NCI-H345 treated with DMSO at 0.1 percent for 48 hours (cell line): Measurements from ENCODE around the gene AGPAT3.

Experiments used
- DNase-seq: peaks from one replicate; lab custom pipeline; 2025; ENCODE audit not compliant: unreplicated experiment; lab: John Stamatoyannopoulos, UW

The AGPAT3 gene

DNA sequence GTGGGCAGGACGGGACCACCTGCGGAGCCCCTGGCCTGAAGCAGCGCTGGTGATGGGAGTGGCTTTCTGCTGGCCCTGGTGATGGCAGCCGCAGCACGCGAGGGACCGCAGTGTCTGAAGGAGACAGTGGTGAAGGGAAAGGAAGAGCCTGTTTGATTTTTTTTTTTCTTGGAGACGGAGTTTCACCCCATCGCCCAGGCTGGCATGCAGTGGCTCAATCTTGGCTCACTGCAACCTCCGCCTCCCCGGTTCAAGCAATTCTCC lies 106.9 kb downstream of the AGPAT3 start:
- DNase-seq, result no peak

DNA sequence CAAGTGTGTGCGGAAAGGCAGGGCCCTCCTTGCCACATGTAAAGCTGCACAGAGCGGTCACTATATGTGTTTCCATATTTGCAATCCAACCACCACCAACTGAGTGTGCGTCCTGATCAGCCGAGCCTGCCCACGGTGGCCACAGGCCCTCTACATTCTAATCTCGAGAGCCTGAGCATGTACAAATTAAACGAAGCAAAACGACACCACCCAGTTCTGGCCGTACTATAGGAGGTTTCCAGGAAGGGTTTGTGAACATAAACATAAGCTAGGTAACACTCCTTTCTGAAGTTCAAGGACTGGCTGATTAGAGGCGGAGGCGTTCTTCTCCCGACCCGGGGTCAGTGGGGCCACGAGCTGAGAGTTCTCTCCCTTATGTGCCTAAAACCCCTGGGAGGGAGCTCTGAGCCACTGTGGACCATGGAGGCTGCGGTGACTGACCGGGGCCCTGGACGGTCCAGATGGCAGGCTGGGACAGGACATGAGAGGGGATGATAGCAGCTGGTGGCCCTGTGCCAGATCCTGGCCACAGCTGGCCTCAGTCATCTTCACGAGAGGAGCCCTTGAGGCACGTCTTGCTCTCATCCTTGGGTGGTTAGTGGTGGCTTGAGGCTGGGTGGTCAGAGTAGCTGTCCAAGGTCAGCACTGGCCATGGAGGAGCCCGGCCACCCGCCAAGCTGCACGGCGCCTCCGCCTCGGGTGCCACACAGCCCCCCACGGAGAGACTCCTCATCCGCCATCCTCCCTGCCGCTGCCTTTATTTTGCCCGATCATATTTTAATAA lies 108.0 kb downstream of the AGPAT3 start:
- no peak for DNase-seq

DNA sequence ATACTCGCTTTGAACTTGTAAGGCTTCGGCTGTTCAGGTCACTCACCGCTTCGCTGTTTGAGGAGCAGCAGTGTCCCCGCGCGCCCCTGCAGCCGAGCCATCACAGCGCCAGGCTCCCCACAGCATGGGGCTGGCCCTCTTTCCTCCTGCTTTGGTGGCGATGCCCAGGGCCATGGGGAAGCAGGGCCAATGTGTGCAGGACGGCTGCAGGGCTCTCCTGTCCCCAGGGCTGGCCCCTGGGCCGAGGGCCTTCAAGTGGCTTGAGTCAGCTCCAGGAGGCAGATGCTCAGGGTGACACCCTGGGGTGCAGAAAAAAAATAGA lies 108.6 kb downstream of the AGPAT3 start:
- no peak for DNase-seq

DNA sequence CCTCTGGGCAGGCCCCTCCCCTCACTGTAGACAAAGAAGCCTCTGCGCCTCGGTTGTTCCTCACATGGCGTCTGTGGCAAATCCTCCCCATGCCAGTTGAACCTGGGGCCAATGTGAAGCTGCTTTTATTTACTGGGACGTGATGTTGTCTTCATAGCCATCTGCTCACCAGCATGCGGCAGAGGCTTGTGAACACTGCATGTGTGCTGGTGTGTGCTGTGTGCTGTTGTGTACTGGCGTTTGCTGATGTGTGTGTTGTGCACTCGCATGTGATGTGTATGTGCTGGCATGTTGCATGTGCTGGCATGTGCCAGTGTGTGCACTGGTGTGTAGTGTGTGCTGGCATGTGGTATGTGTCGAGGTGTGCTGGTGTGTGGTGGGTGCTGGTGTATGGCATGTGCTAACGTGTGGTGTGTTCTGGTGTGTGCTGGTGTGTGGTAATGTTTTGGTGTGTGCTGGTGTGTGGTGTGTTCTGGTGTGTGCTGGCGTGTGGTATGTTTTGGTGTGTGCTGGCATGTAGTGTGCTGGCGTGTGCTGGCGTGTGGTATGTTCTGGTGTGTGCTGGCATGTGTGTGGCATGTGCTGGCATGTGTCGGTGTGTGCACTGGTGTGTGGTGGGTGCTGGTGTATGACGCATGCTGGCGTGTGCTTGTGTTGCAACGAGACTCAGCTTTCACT lies 109.9 kb downstream of the AGPAT3 start:
- DNase-seq, result no peak

DNA sequence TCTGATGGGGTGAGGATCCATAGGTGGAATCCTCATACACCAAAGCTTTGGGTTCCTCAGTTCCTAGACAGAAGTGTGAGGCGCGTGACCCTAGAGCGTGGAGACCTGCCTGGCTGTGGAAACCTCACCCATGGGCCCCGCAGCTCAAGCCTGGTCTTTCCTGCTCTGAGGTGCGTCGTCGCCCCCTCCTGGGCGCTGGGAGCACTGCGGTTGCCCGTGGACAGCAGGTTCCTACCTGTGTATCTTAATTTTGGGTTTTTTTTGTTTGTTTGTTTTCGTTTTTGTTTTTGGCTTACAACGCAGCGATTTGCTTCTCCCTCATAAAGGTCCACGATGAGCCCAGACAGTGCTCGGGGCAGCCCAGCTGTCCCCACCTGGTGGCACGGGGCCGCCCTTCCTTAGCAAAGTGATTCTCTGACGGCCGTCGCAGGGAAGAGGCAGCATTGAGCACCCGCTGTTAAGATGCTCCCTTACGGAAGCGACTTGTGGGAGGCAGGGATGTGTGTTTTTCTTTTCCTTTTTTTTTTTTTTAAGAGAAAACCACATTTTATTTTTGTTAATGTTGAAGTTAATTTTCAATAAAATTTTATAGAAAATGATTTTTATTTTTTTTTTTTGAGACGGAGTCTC lies 110.6 kb downstream of the AGPAT3 start:
- peak; percentile 31 for DNase-seq

DNA sequence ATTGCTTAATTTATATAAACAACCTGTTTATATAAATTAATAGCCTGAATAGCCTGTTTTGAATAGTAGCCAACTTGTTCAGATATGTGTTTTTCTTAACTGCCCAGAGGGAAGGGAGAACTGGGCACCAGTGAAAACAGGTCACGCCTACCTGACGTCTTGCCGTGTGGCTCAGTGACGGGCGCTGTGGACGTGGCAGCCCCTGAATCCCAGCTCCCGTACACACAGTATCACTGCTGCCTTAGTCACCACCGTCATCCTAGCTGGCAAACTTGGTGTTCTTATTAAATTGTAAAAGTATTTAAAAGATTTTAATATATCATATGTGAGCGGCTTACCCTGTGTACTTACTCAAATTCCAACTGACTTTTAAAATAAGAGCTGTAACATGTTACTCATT lies 111.6 kb downstream of the AGPAT3 start:
- no peak for DNase-seq

DNA sequence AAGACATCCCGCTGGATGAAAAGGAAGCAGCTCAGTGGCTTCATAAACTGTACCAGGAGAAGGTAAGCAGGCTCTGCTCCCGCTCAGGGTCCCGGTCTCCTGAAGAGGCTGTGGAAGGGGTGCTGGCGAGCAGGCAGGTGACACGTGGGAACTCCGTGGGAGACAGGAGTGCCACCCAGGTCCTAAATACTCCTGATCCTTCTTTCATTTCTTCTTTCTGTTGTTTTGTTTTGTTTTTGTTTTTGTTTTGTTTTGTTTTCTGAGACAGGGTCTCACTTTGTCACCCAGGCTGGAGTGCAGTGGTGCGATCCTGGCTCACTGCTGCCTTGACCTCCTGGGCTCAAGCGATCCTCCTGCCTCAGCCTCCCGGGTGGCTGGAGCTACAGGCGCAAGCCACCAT lies 113.0 kb downstream of the AGPAT3 start:
- DNase-seq, result no peak

DNA sequence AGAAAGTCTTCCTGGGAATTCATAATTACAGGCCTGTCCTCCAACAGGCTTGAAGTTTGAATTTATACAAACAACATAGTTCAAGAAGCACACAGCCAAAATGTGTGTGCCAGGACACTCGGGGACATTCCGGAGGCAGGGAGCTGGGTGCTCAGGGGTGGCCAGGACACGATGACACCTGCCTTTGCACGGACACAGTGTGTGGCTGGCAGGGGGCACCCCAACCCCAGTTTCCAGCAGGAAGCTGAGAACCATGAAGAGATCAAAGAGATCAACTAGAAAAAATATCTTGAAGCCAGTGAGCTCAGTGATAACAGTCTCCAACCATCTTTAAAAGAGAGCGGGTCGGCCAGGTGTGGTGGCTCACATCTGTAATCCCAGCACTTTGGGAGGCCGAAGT lies 114.6 kb downstream of the AGPAT3 start:
- no peak for DNase-seq

DNA sequence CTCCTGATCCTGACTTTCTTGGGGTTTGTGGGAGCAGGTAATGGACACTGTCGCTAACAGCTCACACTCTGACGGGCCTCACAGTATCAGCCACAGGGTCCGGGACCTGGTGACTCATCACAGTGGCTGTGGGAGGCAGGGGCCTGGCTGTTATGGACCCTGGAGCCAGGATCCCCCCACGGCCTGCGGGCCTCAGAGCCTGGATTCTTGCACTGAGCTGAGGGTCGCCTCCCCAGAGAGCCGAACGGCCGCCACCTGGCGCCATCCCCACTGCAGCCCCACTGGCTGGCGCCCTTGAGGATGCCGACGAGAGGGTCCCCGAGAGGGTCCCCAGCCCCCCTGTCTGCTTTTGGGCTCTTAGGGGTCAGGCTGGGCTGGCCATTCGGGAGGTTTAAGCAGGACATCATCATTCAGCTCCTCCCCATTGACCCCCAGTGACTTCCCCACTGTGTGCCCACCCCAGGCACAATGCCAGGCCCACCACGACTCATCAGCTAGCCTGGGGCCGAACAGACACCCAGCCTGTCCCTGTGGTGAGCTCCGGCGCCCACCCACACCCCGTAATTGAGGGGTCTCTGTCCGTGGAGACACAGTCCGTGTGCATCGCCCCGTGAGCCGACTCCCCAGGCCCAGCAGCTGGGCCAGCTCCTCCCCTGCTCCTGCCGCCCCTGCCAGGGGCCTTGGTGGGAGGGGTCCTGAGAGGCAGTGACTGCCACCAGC lies 116.3 kb downstream of the AGPAT3 start:
- DNase-seq, result no peak

DNA sequence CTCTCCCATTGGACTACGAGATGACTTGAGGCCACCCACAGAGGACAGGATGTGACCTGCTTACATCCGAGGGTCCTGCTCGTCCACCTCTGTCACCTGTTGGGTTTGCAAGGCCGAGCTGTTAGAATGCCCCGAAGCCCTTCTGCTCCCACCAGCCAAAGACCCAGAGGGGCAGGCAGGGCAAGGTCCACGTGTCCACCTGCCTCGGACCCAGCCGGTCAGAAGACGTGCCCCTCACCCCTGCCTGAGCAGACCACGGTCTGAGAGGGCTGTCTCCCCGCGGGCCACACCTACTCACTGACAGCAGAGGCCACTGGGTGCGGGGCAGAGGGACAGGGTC lies 116.8 kb downstream of the AGPAT3 start:
- DNase-seq, result no peak

DNA sequence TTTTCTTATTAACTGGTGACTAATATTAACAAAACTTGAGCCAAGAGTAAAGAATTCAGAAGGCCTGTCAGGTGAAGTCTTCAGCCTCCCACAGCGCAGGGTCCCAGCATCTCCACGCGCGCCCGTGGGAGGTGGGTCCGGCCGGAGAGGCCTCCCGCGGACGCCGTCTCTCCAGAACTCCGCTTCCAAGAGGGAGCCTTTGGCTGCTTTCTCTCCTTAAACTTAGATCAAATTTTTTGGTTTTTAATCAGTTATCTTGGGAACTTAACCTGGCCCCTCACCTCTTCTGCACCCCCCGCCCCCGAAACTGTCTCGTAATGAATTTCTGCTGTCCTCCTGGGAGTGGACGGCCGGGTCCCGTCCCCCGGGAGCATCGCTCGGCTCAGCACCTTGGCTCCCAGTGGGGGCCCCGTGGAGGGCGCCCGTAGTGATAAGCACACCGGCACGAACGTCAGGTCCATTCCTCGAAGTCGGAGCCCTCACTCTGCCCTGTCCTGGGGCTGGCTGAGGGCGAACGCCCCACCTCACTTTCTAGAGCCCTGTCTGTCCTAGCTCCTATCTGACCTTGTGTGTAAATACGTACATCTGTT lies 117.6 kb downstream of the AGPAT3 start:
- no peak for DNase-seq

DNA sequence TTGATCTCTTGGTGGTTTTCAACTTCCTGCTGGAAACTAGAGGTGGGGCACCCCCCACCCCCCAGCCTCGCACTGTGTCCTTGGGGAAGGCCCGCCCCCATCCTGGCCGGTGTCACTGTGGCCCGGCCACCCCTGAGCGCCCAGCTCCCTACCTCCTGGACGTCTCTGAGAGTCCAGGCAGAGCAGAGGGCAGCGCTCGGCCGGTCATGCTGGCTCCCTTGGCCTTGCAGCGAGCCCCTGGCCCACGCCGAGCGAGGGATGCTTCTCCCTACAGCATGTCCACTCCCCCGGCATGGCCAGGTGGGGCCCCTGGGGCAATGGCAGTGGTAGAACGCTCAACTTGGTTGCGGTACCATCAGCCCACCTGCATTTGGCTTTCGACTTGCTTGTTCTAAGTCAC lies 118.4 kb downstream of the AGPAT3 start:
- DNase-seq, result no peak

DNA sequence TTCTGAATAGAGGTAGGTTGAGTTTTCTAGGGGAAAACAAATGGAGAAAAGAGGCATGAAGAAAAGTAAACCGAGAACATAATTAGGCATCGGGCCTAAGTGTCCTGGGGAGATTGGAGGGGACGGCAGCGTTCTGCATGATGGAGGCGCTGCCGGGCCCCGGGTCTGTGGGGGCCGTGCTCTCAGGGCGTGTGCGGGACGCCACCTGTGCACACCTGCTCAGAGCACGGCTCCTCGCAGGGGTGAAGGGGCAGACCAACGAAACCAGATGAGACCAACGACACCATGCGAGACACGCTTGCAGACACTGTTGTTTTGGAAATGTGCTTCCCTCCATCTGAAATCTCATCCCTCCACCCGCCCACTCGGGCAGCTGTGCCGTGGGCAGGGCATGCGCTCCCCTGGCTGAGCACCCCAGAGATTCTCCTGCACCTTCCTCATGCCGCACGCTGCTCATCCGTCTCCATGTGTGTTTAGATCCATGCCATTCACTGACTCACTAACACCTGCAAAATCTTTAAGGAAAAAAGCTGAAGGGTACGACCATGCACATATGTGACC lies 118.9 kb downstream of the AGPAT3 start:
- DNase-seq, result no peak

DNA sequence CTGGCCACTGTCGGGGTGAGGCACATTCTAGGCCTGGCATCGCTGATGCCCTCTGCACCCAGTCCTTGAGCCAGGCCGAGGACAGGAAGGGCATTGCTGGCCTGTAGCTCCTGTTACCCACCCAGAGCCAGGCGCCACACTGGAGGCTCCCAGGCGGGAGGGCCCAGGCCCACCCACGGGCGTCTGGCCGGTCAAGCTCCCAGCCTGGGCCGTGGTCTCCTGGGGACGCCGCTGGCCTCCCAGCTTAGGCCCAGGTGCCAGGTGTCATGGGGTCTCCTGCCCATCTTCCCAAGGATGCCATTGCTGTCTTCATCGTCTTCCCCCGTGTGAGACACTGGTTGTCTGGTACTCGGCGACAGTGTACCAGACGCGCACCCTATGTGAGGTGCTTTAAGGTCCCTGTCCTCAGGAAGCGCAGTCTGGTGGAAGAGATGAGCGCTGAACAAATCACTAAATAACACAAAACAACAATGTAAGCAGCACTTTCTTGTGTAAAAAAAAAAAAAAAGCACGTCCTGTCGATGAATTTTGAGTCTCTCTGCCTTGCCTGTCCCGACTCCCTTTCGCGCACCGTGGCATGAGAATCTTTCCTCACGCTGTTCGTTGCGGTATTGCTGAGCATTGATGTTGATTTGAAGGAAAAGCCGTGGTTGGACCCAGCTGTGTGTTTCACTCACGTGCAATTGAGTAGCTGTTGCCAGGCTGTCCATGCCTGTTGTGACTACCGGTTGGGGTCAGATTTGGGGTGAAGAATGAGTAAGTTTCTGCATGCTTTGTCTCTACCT lies 120.1 kb downstream of the AGPAT3 start:
- no peak for DNase-seq

DNA sequence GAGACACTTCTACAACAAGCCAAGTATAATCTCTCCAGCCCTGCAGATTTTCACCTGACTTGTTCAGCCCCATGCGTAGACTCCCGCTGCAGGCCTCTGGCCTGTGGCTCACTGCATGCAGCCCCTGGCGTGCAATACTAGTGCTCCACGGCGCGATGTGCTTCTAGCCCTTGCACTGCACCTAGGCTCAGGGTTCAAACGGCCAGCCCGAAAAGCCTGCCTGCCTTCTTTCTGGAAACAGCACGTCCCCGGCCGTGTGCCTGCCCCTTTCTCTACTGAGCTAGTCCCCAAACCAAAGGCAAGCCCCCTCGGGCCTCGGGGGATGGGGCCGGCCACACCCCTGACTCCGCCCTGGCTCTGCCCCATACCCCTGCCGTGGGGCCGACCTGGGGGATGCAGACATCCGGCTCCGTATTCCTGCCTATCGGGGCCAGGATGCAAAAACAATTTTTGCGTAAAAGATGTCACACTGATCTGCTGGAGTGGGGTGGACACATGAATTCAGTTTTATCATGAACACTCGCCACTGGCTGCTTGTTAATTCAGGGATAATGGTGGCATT lies 120.7 kb downstream of the AGPAT3 start:
- DNase-seq, result no peak

DNA sequence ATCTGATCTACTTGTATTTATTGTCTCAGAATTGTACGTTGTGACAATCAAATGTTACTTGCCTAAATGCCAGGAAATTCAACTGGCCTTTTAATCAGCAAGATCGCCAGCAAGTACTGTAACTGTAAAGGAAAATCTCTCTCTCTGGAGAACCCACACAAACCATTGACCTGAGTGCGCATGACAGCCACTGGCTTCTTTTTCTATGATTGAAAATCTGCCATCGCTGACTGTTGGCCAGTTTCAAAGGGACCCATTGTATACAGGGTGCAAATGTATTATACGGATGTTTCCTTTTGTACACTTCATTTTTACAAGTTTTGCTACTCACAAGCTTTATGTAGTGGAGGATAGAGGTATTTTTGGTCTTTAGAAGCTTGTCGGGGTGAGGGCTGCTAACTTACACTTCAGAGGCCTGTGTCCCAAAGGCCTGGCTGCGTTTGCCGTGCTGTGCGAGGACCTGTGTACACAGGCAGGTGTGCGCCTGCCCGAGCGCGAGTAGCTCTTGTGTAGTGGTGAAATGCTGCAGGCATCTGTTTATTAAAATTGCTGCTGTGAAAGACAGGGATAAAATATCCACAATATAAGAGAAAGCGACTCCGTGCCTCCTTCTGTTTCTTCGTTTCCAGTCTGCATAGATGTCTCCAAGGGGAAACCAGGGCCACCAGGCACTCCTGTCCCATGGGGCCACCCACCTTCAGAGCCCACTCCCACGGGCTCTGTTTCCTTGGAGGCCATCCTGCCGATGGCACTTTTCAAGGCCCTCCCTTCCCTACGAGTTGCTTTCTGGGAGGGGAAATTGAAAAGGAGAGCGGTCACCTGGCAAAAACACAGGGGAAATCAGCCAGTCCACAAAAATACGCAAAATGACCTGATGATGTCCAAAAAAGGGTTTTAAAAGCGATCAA lies 121.8 kb downstream of the AGPAT3 start:
- DNase-seq, result no peak

DNA sequence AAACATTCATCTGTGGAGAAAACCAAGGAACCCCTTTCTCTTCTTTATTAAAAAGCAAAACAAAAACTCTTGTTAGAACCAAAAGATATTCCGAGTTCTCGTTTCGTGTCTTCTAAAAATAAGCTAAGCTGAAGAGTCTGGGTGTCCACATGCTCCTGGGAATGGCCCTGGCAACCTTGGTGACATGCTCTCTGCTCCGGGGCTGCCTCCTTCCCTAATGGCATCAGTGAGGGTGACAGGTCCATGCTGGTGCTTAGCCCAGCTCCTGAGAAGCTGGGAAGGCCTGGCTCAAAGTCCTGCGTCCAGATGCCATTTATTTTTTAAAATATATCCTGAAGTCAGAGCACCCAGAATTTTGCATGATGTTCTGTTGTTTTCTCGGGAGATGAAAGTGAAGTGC lies 122.5 kb downstream of the AGPAT3 start:
- DNase-seq, result no peak

DNA sequence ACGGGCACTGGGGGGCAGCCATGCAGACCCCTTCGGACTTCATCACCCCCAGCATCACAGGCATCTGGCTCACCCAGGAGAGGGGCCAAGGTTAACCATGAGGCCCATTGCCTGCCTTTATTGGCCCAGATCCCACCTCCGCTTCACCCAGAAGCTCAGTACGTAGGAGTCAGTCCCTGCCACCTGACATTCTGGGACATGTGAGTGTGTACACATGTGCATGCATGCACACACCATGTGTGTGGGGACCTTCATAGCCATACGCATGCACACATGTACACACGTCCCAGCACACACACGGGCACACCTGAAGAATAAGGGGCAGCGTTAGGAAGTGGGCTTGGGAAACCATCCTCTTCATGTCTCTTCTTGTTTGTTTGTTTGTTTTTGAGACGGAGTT lies 123.0 kb downstream of the AGPAT3 start:
- no peak for DNase-seq

DNA sequence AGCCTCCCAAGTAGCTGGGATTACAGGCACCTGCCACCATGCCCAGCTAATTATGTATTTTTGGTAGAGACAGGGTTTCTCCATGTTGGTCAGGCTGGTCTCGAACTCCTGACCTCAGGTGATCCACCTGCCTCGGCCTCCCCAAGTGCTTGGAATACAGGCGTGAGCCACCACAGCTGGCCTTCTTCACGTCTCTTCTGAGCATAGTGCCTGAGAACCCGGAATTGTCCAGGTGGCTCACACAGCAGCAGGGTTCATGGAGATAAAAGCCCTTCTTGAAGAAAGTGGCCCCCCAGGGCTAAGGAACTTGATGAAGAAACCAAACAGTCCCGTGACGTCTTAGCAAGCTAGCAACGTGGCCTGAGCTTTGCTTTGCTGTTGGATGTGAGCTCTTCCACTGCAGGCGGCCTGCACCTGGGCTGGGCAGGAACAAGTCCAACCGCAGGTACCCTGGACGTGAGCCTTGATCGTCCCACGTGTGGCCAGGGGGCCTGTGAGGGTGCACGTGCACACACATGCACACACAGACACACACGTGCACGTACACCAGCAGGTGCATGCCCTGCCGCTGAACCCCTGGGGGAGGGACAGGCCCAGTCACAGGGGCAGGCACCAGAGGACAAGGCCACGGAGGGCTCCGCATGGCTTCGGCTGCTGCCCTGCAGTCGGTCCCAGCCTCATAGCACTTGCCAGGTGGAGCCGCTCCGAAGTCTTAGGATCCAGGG lies 123.6 kb downstream of the AGPAT3 start:
- DNase-seq, result no peak
